Measurements from ENCODE around the gene ZNF660.

- TF ChIP-seq EP300 (IDR thresholded peaks at IDR 0.05): no peak
- TF ChIP-seq CTCF (IDR thresholded peaks at IDR 0.05): no peak
- no peak for TF ChIP-seq POLR2A (IDR thresholded peaks at IDR 0.05)
Measured at GRCh38 chr3:44561076-44561475, 23.7 kb upstream of the ZNF660 start.

All from gastroesophageal sphincter (tissue), 3 donors.